Measurements from ENCODE around the gene OR4D2. TPM values are rescaled to one million over a fixed set of nuclear protein-coding genes. Genes with fewer than 3 reads are reported as not detected.
"Not testable (repeated sequence)": the region's sequence is repeated elsewhere in the genome, so short reads cannot be mapped to it uniquely, and the experiment has no call there.

The OR4D2 gene
- total RNA-seq, 4 donors from 2014 or later = not detected

- no peak overlapping the region for H3K4me3 ChIP-seq
- DNase-seq (ENCODE audit: low spot score in 2 of 2) = no peak
- H3K9me3 ChIP-seq = no peaks in the 10 kb centered on the region
- 59 to 62% methylated on average over 1 of the region's 1 CpG for whole genome bisulfite sequencing, 2 donors
- H3K4me1 ChIP-seq = no peaks in the 10 kb centered on the region
- H3K36me3 ChIP-seq = no peaks in the 10 kb centered on the region
- peaks cover 0 to 21% of the 10 kb centered on the region in 2 donors for H3K27me3 ChIP-seq
- H3K27ac ChIP-seq = no peak overlapping the region
- TF ChIP-seq, protein P1, sequence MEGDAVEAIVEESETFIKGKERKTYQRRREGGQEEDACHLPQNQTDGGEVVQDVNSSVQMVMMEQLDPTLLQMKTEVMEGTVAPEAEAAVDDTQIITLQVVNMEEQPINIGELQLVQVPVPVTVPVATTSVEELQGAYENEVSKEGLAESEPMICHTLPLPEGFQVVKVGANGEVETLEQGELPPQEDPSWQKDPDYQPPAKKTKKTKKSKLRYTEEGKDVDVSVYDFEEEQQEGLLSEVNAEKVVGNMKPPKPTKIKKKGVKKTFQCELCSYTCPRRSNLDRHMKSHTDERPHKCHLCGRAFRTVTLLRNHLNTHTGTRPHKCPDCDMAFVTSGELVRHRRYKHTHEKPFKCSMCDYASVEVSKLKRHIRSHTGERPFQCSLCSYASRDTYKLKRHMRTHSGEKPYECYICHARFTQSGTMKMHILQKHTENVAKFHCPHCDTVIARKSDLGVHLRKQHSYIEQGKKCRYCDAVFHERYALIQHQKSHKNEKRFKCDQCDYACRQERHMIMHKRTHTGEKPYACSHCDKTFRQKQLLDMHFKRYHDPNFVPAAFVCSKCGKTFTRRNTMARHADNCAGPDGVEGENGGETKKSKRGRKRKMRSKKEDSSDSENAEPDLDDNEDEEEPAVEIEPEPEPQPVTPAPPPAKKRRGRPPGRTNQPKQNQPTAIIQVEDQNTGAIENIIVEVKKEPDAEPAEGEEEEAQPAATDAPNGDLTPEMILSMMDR (IDR thresholded peaks at IDR 0.05) = no peak
- no peak for TF ChIP-seq POLR2A (IDR thresholded peaks at IDR 0.05)
Observed at GRCh38 chr17:58127846-58128245, 38.9 kb upstream of the OR4D2 start.

- 93 to 94% methylated on average over 5 of the region's 5 CpGs for WGBS, 2 donors
Observed at GRCh38 chr17:58132697-58133096, 34.1 kb upstream of the OR4D2 start.

GRCh38 chr17:58136669-58137279, 30.0 kb upstream of the OR4D2 start:
- no peak for DNase-seq (ENCODE audit: low spot score in 2 of 2)
- Histone ChIP-seq H3K9me3 (peaks cover 0 to 18% (median 0%) of the 10 kb centered on the region in 4 donors), H3K4me1 (no peaks in the 10 kb centered on the region), H3K27me3 (peaks cover 0 to 7% of the 10 kb centered on the region in 2 donors), H3K27ac (no peak overlapping the region), H3K4me3 (no peak overlapping the region), H3K36me3 (no peaks in the 10 kb centered on the region)
- 29 to 35% methylated on average over 8 of the region's 8 CpGs for WGBS, 2 donors
- TF ChIP-seq EP300 (IDR thresholded peaks at IDR 0.05) (no peak), POLR2A (IDR thresholded peaks at IDR 0.05) (no peak)
- TF ChIP-seq, protein P1 (IDR thresholded peaks at IDR 0.05) = no peak

More at GRCh38 chr17:58132697-58133096, 34.1 kb upstream of the OR4D2 start:
- DNase-seq (ENCODE audit: low spot score in 2 of 2); H3K4me3 ChIP-seq; H3K4me1 ChIP-seq; H3K27ac ChIP-seq; H3K36me3 ChIP-seq: not testable (repeated sequence)
- H3K9me3 ChIP-seq = peaks cover 0 to 18% (median 0%) of the 10 kb centered on the region in 4 donors
- H3K27me3 ChIP-seq = peaks cover 0 to 11% of the 10 kb centered on the region in 2 donors

DNA sequence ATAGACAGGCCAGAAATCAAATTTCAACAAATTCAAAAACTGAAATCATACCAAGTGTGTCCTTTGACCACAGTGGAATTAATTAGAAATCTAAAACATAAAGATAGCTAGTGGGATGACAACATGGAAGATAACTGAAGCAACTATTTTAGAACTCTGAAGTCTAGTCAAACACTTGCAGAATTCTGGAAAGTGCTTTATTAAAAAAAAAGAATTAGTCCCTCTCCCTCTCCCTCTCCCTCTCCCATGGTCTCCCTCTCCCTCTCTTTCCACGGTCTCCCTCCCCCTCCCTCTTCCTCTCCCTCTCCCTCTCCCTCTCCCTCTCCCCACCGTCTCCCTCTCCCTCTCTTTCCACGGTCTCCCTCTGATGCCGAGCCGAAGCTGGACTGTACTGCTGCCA, 25.3 kb upstream of the OR4D2 start:
- no peak overlapping the region for H3K27ac ChIP-seq
- no peaks in the 10 kb centered on the region for H3K36me3 ChIP-seq
- peaks cover 0 to 7% of the 10 kb centered on the region in 2 donors for H3K27me3 ChIP-seq
- 80 to 88% methylated on average over 5 of the region's 5 CpGs for WGBS, 2 donors
- TF ChIP-seq, protein P1 (IDR thresholded peaks at IDR 0.05) = no peak
- TF ChIP-seq EP300 (IDR thresholded peaks at IDR 0.05) (no peak), POLR2A (IDR thresholded peaks at IDR 0.05) (no peak)
- H3K4me3 ChIP-seq = no peak overlapping the region
- peaks cover 0 to 39% (median 5%) of the 10 kb centered on the region in 4 donors for H3K9me3 ChIP-seq
- no peaks in the 10 kb centered on the region for H3K4me1 ChIP-seq
- DNase-seq (ENCODE audit: low spot score in 2 of 2) = no peak

DNA sequence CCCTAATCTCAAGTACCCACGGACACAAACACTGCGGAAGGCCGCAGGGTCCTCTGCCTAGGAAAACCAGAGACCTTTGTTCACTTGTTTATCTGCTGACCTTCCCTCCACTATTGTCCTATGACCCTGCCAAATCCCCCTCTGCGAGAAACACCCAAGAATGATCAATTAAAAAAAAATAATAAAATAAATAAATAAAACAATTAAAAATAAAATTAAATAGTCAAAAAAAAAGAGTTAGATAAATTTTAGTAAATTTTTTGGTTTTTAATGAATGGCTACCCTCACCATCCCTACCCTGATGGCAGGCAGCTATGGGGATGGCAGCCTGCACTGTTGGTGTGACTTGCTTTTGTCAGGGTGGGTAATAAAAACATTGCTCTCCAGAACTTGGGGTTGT, 23.4 kb upstream of the OR4D2 start:
- not testable (repeated sequence) for H3K27me3 ChIP-seq; H3K4me3 ChIP-seq; H3K4me1 ChIP-seq; H3K36me3 ChIP-seq; DNase-seq (ENCODE audit: low spot score in 2 of 2); H3K27ac ChIP-seq
- WGBS, 2 donors = 80 to 83% methylated on average over 4 of the region's 4 CpGs
- peaks cover 0 to 38% (median 5%) of the 10 kb centered on the region in 4 donors for H3K9me3 ChIP-seq

DNA sequence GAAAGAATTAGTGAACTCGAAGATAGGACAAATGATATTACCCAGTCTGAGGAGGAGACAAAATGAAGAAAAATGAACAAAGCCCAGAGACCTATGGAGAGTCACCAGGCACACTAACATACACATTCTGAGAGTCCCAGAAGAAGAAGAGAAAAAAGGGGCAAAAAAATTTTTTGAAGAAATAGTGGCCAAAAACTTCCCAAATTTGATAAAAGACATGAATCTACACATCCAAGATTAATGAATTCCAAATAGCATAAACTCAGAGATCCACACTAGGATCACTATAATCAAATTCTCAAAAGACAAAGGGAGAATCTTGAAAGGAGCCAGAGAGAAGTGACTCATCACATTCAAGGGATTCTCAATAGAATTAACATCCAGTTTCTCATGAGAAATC, 22.0 kb upstream of the OR4D2 start:
- H3K4me3 ChIP-seq = no peak overlapping the region
- peaks cover 0 to 7% of the 10 kb centered on the region in 2 donors for H3K27me3 ChIP-seq
- TF ChIP-seq, protein P1 (IDR thresholded peaks at IDR 0.05) = no peak
- TF ChIP-seq POLR2A (IDR thresholded peaks at IDR 0.05) = no peak
- H3K9me3 ChIP-seq = peaks cover 0 to 38% (median 5%) of the 10 kb centered on the region in 4 donors
- no peaks in the 10 kb centered on the region for H3K36me3 ChIP-seq
- no peak for DNase-seq (ENCODE audit: low spot score in 2 of 2)
- H3K4me1 ChIP-seq = no peaks in the 10 kb centered on the region
- WGBS, 2 donors = 85 to 89% methylated on average over 1 of the region's 1 CpG
- no peak overlapping the region for H3K27ac ChIP-seq
